HEK293 (cell line): Measurements from ENCODE around the gene CDX2.

Experiments used
- CTCF ChIA-PET: fragments of 350-600 bp; formaldehyde crosslinking; extraction: SDS; loops from one replicate; lab custom pipeline; 2021; ENCODE audit warnings: antibody characterized with exemption; lab: Yijun Ruan, JAX
- POLR2A ChIA-PET: fragments of 300-600 bp; formaldehyde crosslinking; extraction: SDS; loops from one replicate; lab custom pipeline; 2020; ENCODE audit warnings: antibody characterized with exemption, inconsistent platforms; lab: Yijun Ruan, JAX
- H3K27ac ChIP-seq: fragments of 200-500 bp; sonication (Bioruptor generic); 2 replicates; pipeline ENCODE4 v1.5.1; 2014; ENCODE audit warnings: low read depth, low read length, control low read depth, inconsistent platforms; ENCODE audit errors: extremely low read depth
- H3K36me3 ChIP-seq, 2 experiments: fragments of 200-500 bp in 1 of 2; sonication (Bioruptor generic) in 1 of 2; 1 replicate in 1 of 2; 2 replicates in 1 of 2; pipeline ENCODE4 v1.5.1; 2014 to 2017; ENCODE audit warnings: inconsistent platforms in 2 of 2, low read length in 2 of 2; ENCODE audit not compliant: control insufficient read depth in 2 of 2, insufficient read depth in 1 of 2
- H3K4me1 ChIP-seq: fragments of 200-500 bp; sonication (Bioruptor generic); 2 replicates; pipeline ENCODE4 v1.5.1; 2014; ENCODE audit warnings: mild to moderate bottlenecking, low read length, inconsistent platforms; ENCODE audit not compliant: control insufficient read depth, insufficient read depth
- H3K4me3 ChIP-seq: 2 replicates; pipeline ENCODE4 v1.5.1; 2011; ENCODE audit warnings: low read depth, mild to moderate bottlenecking, control low read depth, low read length, moderate library complexity
- H3K9me3 ChIP-seq: fragments of 200-500 bp; sonication (Bioruptor generic); 2 replicates; pipeline ENCODE4 v1.5.1; 2014; ENCODE audit warnings: low read depth, low read length, inconsistent platforms; ENCODE audit not compliant: control insufficient read depth, insufficient read depth
- BCL11A ChIP-seq: fragments of 450-650 bp; formaldehyde crosslinking; IDR thresholded peaks from 2 replicates; pipeline ENCODE4 v1.5.1; 2016; ENCODE audit warnings: low read depth, missing biosample characterization, missing genetic modification characterization
- GLI4 ChIP-seq: fragments of 450-650 bp; formaldehyde crosslinking; IDR thresholded peaks from 2 replicates; pipeline ENCODE4 v1.5.1; 2016; ENCODE audit warnings: missing biosample characterization, missing genetic modification characterization
- GLIS1 ChIP-seq: fragments of 450-650 bp; formaldehyde crosslinking; IDR thresholded peaks from 2 replicates; pipeline ENCODE4 v1.5.1; 2016; ENCODE audit warnings: missing biosample characterization, missing genetic modification characterization
- HOXA7 ChIP-seq: sonication (generic); formaldehyde crosslinking; IDR thresholded peaks from 2 replicates; pipeline ENCODE4 v1.8.1; 2022; ENCODE audit warnings: missing genetic modification reagents, borderline replicate concordance
- MEIS1 ChIP-seq: sonication (generic); formaldehyde crosslinking; IDR thresholded peaks from 2 replicates; pipeline ENCODE4 v1.8.1; 2022; ENCODE audit warnings: missing genetic modification reagents, mild to moderate bottlenecking, borderline replicate concordance
- OVOL3 ChIP-seq: fragments of 450-650 bp; formaldehyde crosslinking; IDR thresholded peaks from 2 replicates; pipeline ENCODE4 v1.5.1; 2016; ENCODE audit warnings: missing biosample characterization, missing genetic modification characterization
- SCRT1 ChIP-seq: fragments of 450-650 bp; formaldehyde crosslinking; IDR thresholded peaks from 2 replicates; pipeline ENCODE4 v1.5.1; 2016; ENCODE audit warnings: missing biosample characterization, missing genetic modification characterization, borderline replicate concordance
- SP7 ChIP-seq: fragments of 450-650 bp; formaldehyde crosslinking; IDR thresholded peaks from 2 replicates; pipeline ENCODE4 v1.5.1; 2016; ENCODE audit warnings: missing biosample characterization, missing genetic modification characterization
- YY1 ChIP-seq: fragments of 450-650 bp; formaldehyde crosslinking; IDR thresholded peaks from 2 replicates; pipeline ENCODE4 v1.5.1; 2018; ENCODE audit warnings: missing biosample characterization, missing genetic modification characterization
- ZBTB20 ChIP-seq: fragments of 450-650 bp; formaldehyde crosslinking; IDR thresholded peaks from 2 replicates; pipeline ENCODE4 v1.5.1; 2016; ENCODE audit warnings: missing biosample characterization, missing genetic modification characterization
- ZBTB7A ChIP-seq: fragments of 450-650 bp; formaldehyde crosslinking; IDR thresholded peaks from 2 replicates; pipeline ENCODE4 v1.5.1; 2016; ENCODE audit warnings: low read depth, missing biosample characterization, missing genetic modification characterization
- ZFP69B ChIP-seq: fragments of 450-650 bp; formaldehyde crosslinking; IDR thresholded peaks from 2 replicates; pipeline ENCODE4 v1.5.1; 2016; ENCODE audit warnings: missing biosample characterization, missing genetic modification characterization
- ZIC2 ChIP-seq: fragments of 450-650 bp; formaldehyde crosslinking; IDR thresholded peaks from 2 replicates; pipeline ENCODE4 v1.5.1; 2016; ENCODE audit warnings: missing biosample characterization, missing genetic modification characterization
- ZNF114 ChIP-seq: fragments of 450-650 bp; formaldehyde crosslinking; IDR thresholded peaks from 2 replicates; pipeline ENCODE4 v1.5.0; 2017; ENCODE audit warnings: missing biosample characterization, missing genetic modification characterization
- ZNF16 ChIP-seq: fragments of 450-650 bp; formaldehyde crosslinking; IDR thresholded peaks from 2 replicates; pipeline ENCODE4 v1.5.1; 2016; ENCODE audit warnings: low read depth, missing biosample characterization, missing genetic modification characterization
- ZNF211 ChIP-seq: fragments of 450-650 bp; formaldehyde crosslinking; IDR thresholded peaks from 2 replicates; pipeline ENCODE4 v1.5.1; 2016; ENCODE audit warnings: low read depth, missing biosample characterization, missing genetic modification characterization
- ZNF223 ChIP-seq: fragments of 450-650 bp; formaldehyde crosslinking; IDR thresholded peaks from 2 replicates; pipeline ENCODE4 v1.5.1; 2016; ENCODE audit warnings: missing biosample characterization, missing genetic modification characterization
- ZNF335 ChIP-seq: fragments of 450-650 bp; formaldehyde crosslinking; conservative IDR thresholded peaks from 2 replicates; pipeline ENCODE4 v1.5.1; 2016; ENCODE audit warnings: missing biosample characterization, missing genetic modification characterization
- ZNF350 ChIP-seq: fragments of 450-650 bp; formaldehyde crosslinking; IDR thresholded peaks from 2 replicates; pipeline ENCODE4 v1.5.0; 2017; ENCODE audit warnings: missing biosample characterization, mild to moderate bottlenecking, missing genetic modification characterization
- ZNF391 ChIP-seq: fragments of 450-650 bp; formaldehyde crosslinking; IDR thresholded peaks from 2 replicates; pipeline ENCODE4 v1.5.1; 2016; ENCODE audit warnings: low read depth, missing biosample characterization, missing genetic modification characterization, borderline replicate concordance
- ZNF596 ChIP-seq: fragments of 450-650 bp; IDR thresholded peaks from 2 replicates; pipeline ENCODE4 v1.5.0; 2018; ENCODE audit warnings: missing biosample characterization, mild to moderate bottlenecking, missing genetic modification characterization, moderate library complexity
- ZNF610 ChIP-seq: fragments of 450-650 bp; formaldehyde crosslinking; IDR thresholded peaks from 2 replicates; pipeline ENCODE4 v1.5.1; 2016; ENCODE audit warnings: missing biosample characterization, missing genetic modification characterization, borderline replicate concordance
- ZNF747 ChIP-seq: fragments of 450-650 bp; formaldehyde crosslinking; IDR thresholded peaks from 2 replicates; pipeline ENCODE4 v1.5.1; 2016; ENCODE audit warnings: missing biosample characterization, missing genetic modification characterization
- TF ChIP-seq, protein P1 (sequence below): fragments of 450-650 bp; formaldehyde crosslinking; IDR thresholded peaks from 2 replicates; pipeline ENCODE4 v1.5.1; 2016; ENCODE audit warnings: missing biosample characterization, missing genetic modification characterization, low read depth
- TF ChIP-seq, protein P2 (sequence below): fragments of 450-650 bp; formaldehyde crosslinking; IDR thresholded peaks from 2 replicates; pipeline ENCODE4 v1.5.1; 2017; ENCODE audit warnings: missing biosample characterization, missing genetic modification characterization
- TF ChIP-seq, protein P3 (sequence below): fragments of 450-650 bp; formaldehyde crosslinking; IDR thresholded peaks from 2 replicates; pipeline ENCODE4 v1.5.1; 2016; ENCODE audit warnings: missing biosample characterization, missing genetic modification characterization
- TF ChIP-seq, protein P4 (sequence below): fragments of 450-650 bp; formaldehyde crosslinking; optimal IDR thresholded peaks from 2 replicates; pipeline ENCODE3; 2016; ENCODE audit warnings: missing biosample characterization, mild to moderate bottlenecking, missing genetic modification characterization
- TF ChIP-seq, protein P5 (sequence below): fragments of 450-650 bp; formaldehyde crosslinking; IDR thresholded peaks from 2 replicates; pipeline ENCODE4 v1.5.1; 2016; ENCODE audit warnings: missing biosample characterization, missing genetic modification characterization

The CDX2 gene

DNA sequence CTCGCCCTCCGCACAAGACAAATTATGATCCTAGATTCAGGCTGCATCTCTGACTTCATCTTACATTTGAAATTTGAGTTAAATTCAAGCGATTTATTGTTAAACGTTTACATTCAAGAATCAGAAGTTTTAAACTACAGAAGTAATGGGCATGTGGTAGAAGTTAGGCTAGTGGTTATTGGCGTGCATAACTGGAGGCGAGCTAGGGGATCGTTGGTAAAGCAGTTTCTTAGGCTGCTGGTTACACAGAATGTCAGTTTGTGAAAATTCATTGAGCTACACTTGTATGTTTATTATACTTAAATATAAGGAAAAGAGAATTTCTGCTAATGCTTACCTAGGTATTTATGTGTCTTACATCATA is 733 bp upstream of the CDX2 start:
- ChIA-PET CTCF (interaction anchor here (0.7 to 1.5 kb wide), 4 partner anchors 13 to 608 kb away, joined by 3 to 5 read pairs (median 4); no protein-coding TSS in a partner anchor), POLR2A (no interaction called here)
- no peak overlapping the region for H3K4me3 ChIP-seq
- H3K4me1 ChIP-seq: no peaks in the 10 kb centered on the region
- H3K9me3 ChIP-seq: no peaks in the 10 kb centered on the region
- H3K27ac ChIP-seq: no peak overlapping the region
- H3K36me3 ChIP-seq: peaks cover 0 to under 1% of the 10 kb centered on the region in 2 experiments; a peak in 1 of 3 replicates
- TF ChIP-seq ZNF747 (no peak), ZNF223 (tag by site-specific recombination) (no peak), SCRT1 (tag by site-specific recombination) (no peak), ZNF350 (tag by site-specific recombination) (no peak), ZNF211 (tag by site-specific recombination) (no peak), ZNF596 (tag by site-specific recombination) (no peak), ZBTB20 (tag by site-specific recombination) (no peak), SP7 (tag by site-specific recombination) (no peak), ZNF610 (tag by site-specific recombination) (no peak), OVOL3 (tag by site-specific recombination) (no peak), HOXA7 (CRISPR knock-in tag) (no peak), ZBTB7A (tag by site-specific recombination) (no peak), YY1 (no peak), ZNF114 (no peak), BCL11A (tag by site-specific recombination) (no peak), ZNF335 (no peak), ZNF16 (tag by site-specific recombination) (no peak), GLIS1 (tag by site-specific recombination) (no peak)
- TF ChIP-seq, protein P1, sequence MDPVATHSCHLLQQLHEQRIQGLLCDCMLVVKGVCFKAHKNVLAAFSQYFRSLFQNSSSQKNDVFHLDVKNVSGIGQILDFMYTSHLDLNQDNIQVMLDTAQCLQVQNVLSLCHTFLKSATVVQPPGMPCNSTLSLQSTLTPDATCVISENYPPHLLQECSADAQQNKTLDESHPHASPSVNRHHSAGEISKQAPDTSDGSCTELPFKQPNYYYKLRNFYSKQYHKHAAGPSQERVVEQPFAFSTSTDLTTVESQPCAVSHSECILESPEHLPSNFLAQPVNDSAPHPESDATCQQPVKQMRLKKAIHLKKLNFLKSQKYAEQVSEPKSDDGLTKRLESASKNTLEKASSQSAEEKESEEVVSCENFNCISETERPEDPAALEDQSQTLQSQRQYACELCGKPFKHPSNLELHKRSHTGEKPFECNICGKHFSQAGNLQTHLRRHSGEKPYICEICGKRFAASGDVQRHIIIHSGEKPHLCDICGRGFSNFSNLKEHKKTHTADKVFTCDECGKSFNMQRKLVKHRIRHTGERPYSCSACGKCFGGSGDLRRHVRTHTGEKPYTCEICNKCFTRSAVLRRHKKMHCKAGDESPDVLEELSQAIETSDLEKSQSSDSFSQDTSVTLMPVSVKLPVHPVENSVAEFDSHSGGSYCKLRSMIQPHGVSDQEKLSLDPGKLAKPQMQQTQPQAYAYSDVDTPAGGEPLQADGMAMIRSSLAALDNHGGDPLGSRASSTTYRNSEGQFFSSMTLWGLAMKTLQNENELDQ (tag by site-specific recombination): no peak
- TF ChIP-seq, protein P2, sequence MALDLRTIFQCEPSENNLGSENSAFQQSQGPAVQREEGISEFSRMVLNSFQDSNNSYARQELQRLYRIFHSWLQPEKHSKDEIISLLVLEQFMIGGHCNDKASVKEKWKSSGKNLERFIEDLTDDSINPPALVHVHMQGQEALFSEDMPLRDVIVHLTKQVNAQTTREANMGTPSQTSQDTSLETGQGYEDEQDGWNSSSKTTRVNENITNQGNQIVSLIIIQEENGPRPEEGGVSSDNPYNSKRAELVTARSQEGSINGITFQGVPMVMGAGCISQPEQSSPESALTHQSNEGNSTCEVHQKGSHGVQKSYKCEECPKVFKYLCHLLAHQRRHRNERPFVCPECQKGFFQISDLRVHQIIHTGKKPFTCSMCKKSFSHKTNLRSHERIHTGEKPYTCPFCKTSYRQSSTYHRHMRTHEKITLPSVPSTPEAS: no peak

DNA sequence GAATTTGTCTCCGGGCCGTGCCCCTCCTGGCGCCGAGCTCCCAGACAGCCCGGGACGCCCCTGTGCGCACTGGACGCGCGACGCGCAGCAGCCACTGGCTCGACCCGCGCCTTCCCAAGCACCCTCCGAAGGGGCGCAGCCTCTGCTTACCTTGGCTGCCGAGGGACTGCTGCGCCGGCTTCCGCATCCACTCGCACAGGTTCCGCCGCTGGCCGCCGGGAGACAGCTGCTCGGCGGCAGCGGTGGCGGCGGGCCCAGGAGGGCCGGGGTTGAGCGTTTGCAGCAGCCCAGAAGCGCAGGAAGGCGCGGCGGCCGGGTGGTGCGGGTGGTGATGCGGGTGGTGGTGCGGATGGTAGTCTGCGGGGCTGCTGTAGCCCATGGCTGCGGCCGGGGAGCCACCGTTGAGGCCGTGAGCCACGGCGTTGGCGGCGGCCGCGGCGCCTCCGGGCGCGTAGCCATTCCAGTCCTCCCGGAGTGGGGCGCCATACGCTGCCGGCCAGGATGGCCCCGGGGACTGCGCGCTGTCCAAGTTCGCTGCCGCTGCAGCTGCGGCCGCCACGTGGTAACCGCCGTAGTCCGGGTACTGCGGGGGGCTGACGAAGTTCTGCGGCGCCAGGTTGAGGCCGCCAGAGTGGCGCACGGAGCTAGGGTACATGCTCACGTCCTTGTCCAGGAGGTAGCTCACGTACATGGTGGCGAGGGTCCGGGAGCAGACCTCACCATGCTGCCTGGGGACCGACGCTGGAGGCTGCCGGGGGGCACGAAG is 616 bp downstream of the CDX2 start:
- Histone ChIP-seq H3K9me3 (no peaks in the 10 kb centered on the region), H3K27ac (peak overlapping the region; percentile 81; the same call in 1 of the 2 replicates), H3K4me1 (no peaks in the 10 kb centered on the region), H3K36me3 (peaks cover 0 to 14% of the 10 kb centered on the region in 2 experiments; a peak in 2 of 3 replicates), H3K4me3 (peak overlapping the region; percentile 47)
- CTCF ChIA-PET: interaction anchor here (1.0 to 1.3 kb wide), 4 partner anchors 10 to 142 kb away, joined by 3 to 5 read pairs (median 4); no protein-coding TSS in a partner anchor
- POLR2A ChIA-PET: no interaction called here
- TF ChIP-seq ZFP69B (tag by site-specific recombination) (no peak), GLI4 (peak; percentile 54; the same call in 1 of the 2 replicates), ZNF391 (tag by site-specific recombination) (peak; percentile 21; the same call in 1 of the 2 replicates), ZIC2 (peak; percentile 20; the same call in 1 of the 2 replicates), ZBTB7A (tag by site-specific recombination) (0 out of 2 replicates have a peak, but pooled peaks have one; percentile 22), MEIS1 (CRISPR knock-in tag) (no peak)
- TF ChIP-seq, protein P3, sequence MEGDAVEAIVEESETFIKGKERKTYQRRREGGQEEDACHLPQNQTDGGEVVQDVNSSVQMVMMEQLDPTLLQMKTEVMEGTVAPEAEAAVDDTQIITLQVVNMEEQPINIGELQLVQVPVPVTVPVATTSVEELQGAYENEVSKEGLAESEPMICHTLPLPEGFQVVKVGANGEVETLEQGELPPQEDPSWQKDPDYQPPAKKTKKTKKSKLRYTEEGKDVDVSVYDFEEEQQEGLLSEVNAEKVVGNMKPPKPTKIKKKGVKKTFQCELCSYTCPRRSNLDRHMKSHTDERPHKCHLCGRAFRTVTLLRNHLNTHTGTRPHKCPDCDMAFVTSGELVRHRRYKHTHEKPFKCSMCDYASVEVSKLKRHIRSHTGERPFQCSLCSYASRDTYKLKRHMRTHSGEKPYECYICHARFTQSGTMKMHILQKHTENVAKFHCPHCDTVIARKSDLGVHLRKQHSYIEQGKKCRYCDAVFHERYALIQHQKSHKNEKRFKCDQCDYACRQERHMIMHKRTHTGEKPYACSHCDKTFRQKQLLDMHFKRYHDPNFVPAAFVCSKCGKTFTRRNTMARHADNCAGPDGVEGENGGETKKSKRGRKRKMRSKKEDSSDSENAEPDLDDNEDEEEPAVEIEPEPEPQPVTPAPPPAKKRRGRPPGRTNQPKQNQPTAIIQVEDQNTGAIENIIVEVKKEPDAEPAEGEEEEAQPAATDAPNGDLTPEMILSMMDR (tag by site-specific recombination): peak; percentile 86
- TF ChIP-seq, protein P4, sequence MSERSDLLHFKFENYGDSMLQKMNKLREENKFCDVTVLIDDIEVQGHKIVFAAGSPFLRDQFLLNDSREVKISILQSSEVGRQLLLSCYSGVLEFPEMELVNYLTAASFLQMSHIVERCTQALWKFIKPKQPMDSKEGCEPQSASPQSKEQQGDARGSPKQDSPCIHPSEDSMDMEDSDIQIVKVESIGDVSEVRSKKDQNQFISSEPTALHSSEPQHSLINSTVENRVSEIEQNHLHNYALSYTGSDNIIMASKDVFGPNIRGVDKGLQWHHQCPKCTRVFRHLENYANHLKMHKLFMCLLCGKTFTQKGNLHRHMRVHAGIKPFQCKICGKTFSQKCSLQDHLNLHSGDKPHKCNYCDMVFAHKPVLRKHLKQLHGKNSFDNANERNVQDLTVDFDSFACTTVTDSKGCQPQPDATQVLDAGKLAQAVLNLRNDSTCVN (tag by site-specific recombination): peak; percentile 78
- TF ChIP-seq, protein P5, sequence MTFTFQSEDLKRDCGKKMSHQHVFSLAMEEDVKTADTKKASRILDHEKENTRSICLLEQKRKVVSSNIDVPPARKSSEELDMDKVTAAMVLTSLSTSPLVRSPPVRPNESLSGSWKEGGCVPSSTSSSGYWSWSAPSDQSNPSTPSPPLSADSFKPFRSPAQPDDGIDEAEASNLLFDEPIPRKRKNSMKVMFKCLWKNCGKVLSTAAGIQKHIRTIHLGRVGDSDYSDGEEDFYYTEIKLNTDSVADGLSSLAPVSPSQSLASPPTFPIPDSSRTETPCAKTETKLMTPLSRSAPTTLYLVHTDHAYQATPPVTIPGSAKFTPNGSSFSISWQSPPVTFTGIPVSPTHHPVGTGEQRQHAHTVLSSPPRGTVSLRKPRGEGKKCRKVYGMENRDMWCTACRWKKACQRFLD (tag by site-specific recombination): no peak
